ENCODE results near the gene COX5A. TPM values are rescaled to one million over a fixed set of nuclear protein-coding genes. Genes with fewer than 3 reads are reported as not detected.
A peak's percentile ranks its signal among the peaks of the same experiment; 100 is the strongest.

COX5A gene
- total and polyA plus RNA-seq, 2 of the 13 experiments (the other 11 are each of a cell fraction or from before 2014, with no cell fraction given) = 158 to 218 TPM

DNA sequence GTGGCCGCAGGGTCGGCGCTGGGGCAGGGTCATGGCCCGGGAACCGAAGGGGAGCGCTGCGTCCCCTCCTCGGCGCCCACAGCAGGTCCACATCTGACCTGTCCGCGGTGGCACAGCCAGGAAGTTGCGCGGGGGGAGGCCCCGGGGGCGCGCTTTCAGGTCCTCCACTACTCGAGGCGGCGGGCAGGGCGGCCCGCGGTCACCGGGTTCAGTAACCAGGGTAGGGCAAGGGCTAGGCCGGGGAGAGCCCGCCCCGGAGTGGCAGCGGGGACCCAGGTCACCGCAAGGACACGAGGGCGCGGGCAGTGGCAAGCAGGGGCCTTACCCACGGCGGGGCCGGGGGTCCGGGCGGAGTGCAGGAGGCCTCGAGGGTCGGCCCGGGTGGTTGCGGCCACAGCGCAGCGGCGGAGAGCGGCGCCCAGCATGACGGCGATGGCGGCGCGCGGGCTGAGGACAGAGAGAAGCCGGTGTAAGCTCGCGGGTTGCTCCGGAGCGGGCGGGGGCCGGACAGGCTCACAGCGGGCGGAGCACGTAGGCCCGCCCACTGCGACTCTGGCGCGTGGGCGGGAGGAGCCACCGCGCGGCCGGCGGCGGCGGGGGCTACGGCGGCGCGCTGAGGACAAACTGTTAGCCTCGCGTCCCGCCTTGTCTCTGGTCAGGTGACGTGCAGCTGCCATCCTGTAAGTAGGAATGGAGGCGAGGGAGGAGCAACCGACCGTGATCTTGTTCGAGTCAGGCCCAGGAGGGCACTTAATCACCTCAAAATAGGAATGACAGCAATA lies at the start of gene COX5A (continued):
- TF ChIP-seq, protein P1, sequence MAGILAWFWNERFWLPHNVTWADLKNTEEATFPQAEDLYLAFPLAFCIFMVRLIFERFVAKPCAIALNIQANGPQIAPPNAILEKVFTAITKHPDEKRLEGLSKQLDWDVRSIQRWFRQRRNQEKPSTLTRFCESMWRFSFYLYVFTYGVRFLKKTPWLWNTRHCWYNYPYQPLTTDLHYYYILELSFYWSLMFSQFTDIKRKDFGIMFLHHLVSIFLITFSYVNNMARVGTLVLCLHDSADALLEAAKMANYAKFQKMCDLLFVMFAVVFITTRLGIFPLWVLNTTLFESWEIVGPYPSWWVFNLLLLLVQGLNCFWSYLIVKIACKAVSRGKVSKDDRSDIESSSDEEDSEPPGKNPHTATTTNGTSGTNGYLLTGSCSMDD (CRISPR knock-in tag; IDR thresholded peaks at IDR 0.05) = no peak
- TF ChIP-seq BATF2 (CRISPR knock-in tag; IDR thresholded peaks at IDR 0.05) (no peak), CENPT (CRISPR knock-in tag; IDR thresholded peaks at IDR 0.05; ENCODE audit: low read depth) (peak; percentile 33), ZNF674 (CRISPR knock-in tag; IDR thresholded peaks at IDR 0.05; ENCODE audit: low read depth) (no peak), MXD4 (CRISPR knock-in tag; IDR thresholded peaks at IDR 0.05) (0 out of 2 replicates have a peak, but pooled peaks have one; percentile 48), ZNF251 (CRISPR knock-in tag; IDR thresholded peaks at IDR 0.05) (no peak), ZBTB46 (CRISPR knock-in tag; IDR thresholded peaks at IDR 0.05; ENCODE audit: borderline replicate concordance) (no peak), EP300 (IDR thresholded peaks at IDR 0.05; ENCODE audit: low read depth in 2 of 2, low read length in 2 of 2) (no peak), EP300 (CRISPR knock-in tag; IDR thresholded peaks at IDR 0.05; ENCODE audit: borderline replicate concordance) (no peak), ZNF354B (CRISPR knock-in tag; IDR thresholded peaks at IDR 0.05) (no peak), ZNF614 (CRISPR knock-in tag; IDR thresholded peaks at IDR 0.05; ENCODE audit: borderline replicate concordance) (peak; percentile 69; the same call in 1 of the 2 replicates), NFKB2 (CRISPR knock-in tag; IDR thresholded peaks at IDR 0.05; ENCODE audit: borderline replicate concordance) (0 out of 2 replicates have a peak, but pooled peaks have one; percentile 45)
- TF ChIP-seq, protein P2, sequence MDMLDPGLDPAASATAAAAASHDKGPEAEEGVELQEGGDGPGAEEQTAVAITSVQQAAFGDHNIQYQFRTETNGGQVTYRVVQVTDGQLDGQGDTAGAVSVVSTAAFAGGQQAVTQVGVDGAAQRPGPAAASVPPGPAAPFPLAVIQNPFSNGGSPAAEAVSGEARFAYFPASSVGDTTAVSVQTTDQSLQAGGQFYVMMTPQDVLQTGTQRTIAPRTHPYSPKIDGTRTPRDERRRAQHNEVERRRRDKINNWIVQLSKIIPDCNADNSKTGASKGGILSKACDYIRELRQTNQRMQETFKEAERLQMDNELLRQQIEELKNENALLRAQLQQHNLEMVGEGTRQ (IDR thresholded peaks at IDR 0.05; ENCODE audit: low read depth, low read length) = peak; percentile 66
- TF ChIP-seq, protein P2 (CRISPR knock-in tag; IDR thresholded peaks at IDR 0.05; ENCODE audit: borderline replicate concordance) = peak; percentile 46; the same call in 1 of the 2 replicates
- TF ChIP-seq, protein P3, sequence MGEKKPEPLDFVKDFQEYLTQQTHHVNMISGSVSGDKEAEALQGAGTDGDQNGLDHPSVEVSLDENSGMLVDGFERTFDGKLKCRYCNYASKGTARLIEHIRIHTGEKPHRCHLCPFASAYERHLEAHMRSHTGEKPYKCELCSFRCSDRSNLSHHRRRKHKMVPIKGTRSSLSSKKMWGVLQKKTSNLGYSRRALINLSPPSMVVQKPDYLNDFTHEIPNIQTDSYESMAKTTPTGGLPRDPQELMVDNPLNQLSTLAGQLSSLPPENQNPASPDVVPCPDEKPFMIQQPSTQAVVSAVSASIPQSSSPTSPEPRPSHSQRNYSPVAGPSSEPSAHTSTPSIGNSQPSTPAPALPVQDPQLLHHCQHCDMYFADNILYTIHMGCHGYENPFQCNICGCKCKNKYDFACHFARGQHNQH (CRISPR knock-in tag; IDR thresholded peaks at IDR 0.05) = no peak; the same call in 1 of the 2 replicates
- TF ChIP-seq, protein P4, sequence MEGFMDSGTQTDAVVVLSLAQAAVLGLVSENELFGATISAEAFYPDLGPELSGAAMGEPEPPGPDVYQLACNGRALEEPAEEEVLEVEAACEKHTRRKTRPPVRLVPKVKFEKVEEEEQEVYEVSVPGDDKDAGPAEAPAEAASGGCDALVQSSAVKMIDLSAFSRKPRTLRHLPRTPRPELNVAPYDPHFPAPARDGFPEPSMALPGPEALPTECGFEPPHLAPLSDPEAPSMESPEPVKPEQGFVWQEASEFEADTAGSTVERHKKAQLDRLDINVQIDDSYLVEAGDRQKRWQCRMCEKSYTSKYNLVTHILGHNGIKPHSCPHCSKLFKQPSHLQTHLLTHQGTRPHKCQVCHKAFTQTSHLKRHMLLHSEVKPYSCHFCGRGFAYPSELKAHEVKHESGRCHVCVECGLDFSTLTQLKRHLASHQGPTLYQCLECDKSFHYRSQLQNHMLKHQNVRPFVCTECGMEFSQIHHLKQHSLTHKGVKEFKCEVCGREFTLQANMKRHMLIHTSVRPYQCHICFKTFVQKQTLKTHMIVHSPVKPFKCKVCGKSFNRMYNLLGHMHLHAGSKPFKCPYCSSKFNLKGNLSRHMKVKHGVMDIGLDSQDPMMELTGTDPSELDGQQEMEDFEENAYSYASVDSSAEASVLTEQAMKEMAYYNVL (CRISPR knock-in tag; IDR thresholded peaks at IDR 0.05; ENCODE audit: borderline replicate concordance) = no peak
- TF ChIP-seq, protein P5, sequence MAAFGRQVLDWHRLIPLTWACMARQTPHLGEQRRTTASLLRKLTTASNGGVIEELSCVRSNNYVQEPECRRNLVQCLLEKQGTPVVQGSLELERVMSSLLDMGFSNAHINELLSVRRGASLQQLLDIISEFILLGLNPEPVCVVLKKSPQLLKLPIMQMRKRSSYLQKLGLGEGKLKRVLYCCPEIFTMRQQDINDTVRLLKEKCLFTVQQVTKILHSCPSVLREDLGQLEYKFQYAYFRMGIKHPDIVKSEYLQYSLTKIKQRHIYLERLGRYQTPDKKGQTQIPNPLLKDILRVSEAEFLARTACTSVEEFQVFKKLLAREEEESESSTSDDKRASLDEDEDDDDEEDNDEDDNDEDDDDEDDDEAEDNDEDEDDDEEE (CRISPR knock-in tag; IDR thresholded peaks at IDR 0.05) = peak; percentile 84; the same call in 1 of the 2 replicates

All from HepG2 (cell line).